ENCODE measurements around the gene WFIKKN2. TPM values are rescaled to one million over a fixed set of nuclear protein-coding genes. Genes with fewer than 3 reads are reported as not detected.

WFIKKN2 gene
- total and polyA plus RNA-seq, 10 of the 15 experiments (the other 5 are each of a cell fraction or from before 2014, with no cell fraction given): 0.06 TPM; not detected in 9

- TF ChIP-seq MLLT1 (IDR thresholded peaks at IDR 0.05) (no peak), MEF2A (IDR thresholded peaks at IDR 0.05; ENCODE audit: insufficient read depth, low read depth, low read length) (no peak)
Observed at GRCh38 chr17:50822550-50822949, 12.8 kb upstream of the WFIKKN2 start (continued).

GRCh38 chr17:50824429-50824828 lies 11.0 kb upstream of the WFIKKN2 start:
- no peaks in the 10 kb centered on the region; the same call in 1 of the 3 replicates for H3K9me3 ChIP-seq (replicated peaks; ENCODE audit: control insufficient read depth, insufficient read depth, low read length)
- ChIA-PET POLR2A (no interaction called here), SMC1A (ENCODE audit: uncharacterized antibody, unreplicated experiment) (interaction anchor here (0.8 to 0.9 kb wide), 2 partner anchors 11 to 18 kb away, joined by 3 read pairs; no protein-coding TSS in a partner anchor), RAD21 (ENCODE audit: unreplicated experiment) (no interaction called here), CTCF (interaction anchor here (1.2 kb wide), 1 partner anchor 8 kb away, joined by 3 read pairs; no protein-coding TSS in a partner anchor)
- H3K27ac ChIP-seq (ENCODE audit: control insufficient read depth, insufficient read depth): no peak overlapping the region
- H4K20me1 ChIP-seq (ENCODE audit: control insufficient read depth, insufficient read depth): no peaks in the 10 kb centered on the region
- H3K4me2 ChIP-seq (ENCODE audit: control insufficient read depth, insufficient read depth): no peak overlapping the region
- no peaks in the 10 kb centered on the region for H3K27me3 ChIP-seq (replicated peaks in 1 of 2; ENCODE audit: control insufficient read depth in 2 of 2, insufficient read depth in 2 of 2, low read length in 1 of 2)
- H3K79me2 ChIP-seq (ENCODE audit: control insufficient read depth, insufficient read depth, low read length): no peaks in the 10 kb centered on the region
- ATAC-seq (no peak), DNase-seq (ENCODE audit: low read depth, low spot score) (no peak), FAIRE-seq (no peak)
- no peaks in the 10 kb centered on the region for H3K36me3 ChIP-seq (ENCODE audit: control insufficient read depth in 2 of 2, insufficient read depth in 2 of 2, low read length in 1 of 2)
- intact Hi-C loops (cut with micrococcal nuclease; ENCODE audit: unreplicated experiment) (no loop called here), in situ Hi-C loops (cut with MboI) (no loop called here)
- H3K9ac ChIP-seq (ENCODE audit: control insufficient read depth, insufficient read depth, low read length): no peak overlapping the region
- H3K4me1 ChIP-seq (ENCODE audit: control insufficient read depth, insufficient read depth, low read length): peaks cover 18% of the 10 kb centered on the region
- TF ChIP-seq HDAC6 (IDR thresholded peaks at IDR 0.05; ENCODE audit: unreplicated experiment): no peak
- no peak overlapping the region for H3K4me3 ChIP-seq
- no peak overlapping the region for H2AFZ ChIP-seq (ENCODE audit: control insufficient read depth, low read depth, low read length)
- 59% methylated on average over 2 of the region's 2 CpGs for WGBS (ENCODE audit: insufficient coverage, insufficient replicate concordance, low lambda C conversion rate, missing lambda C conversion rate)
- BruUV-seq (replicated peaks): no TSS peak

- in situ Hi-C loops (cut with MboI): no loop called here
- peaks cover 25% of the 10 kb centered on the region for H3K4me1 ChIP-seq (ENCODE audit: control insufficient read depth, insufficient read depth, low read length)
- no TSS peak for BruUV-seq (replicated peaks)
- no peak for TF ChIP-seq CBFB (IDR thresholded peaks at IDR 0.05; ENCODE audit: low read depth)
- TF ChIP-seq RAD21 (IDR thresholded peaks at IDR 0.05; ENCODE audit: insufficient read depth, low read depth, low read length): no peak
- TF ChIP-seq ZBTB40 (IDR thresholded peaks at IDR 0.05; ENCODE audit: borderline replicate concordance): no peak
- no peak for TF ChIP-seq RELB (IDR thresholded peaks at IDR 0.05; ENCODE audit: low read depth)
Observed at GRCh38 chr17:50825188-50825587, 10.2 kb upstream of the WFIKKN2 start.

More at GRCh38 chr17:50825188-50825587, 10.2 kb upstream of the WFIKKN2 start:
- no peaks in the 10 kb centered on the region for H3K79me2 ChIP-seq (ENCODE audit: control insufficient read depth, insufficient read depth, low read length)
- H3K4me3 ChIP-seq: no peak overlapping the region
- H4K20me1 ChIP-seq (ENCODE audit: control insufficient read depth, insufficient read depth): no peaks in the 10 kb centered on the region
- ATAC-seq (no peak), FAIRE-seq (no peak), DNase-seq (ENCODE audit: low read depth, low spot score) (no peak)
- SMC1A ChIA-PET (ENCODE audit: uncharacterized antibody, unreplicated experiment): interaction anchor here (0.9 kb wide), 1 partner anchor 12 kb away, joined by 3 read pairs; no protein-coding TSS in a partner anchor
- CTCF ChIA-PET: interaction anchor here (0.7 to 1.2 kb wide), 2 partner anchors 9 to 14 kb away, joined by 3 read pairs; no protein-coding TSS in a partner anchor
- POLR2A ChIA-PET: no interaction called here
- H3K9ac ChIP-seq (ENCODE audit: control insufficient read depth, insufficient read depth, low read length): no peak overlapping the region
- no peak overlapping the region for H3K4me2 ChIP-seq (ENCODE audit: control insufficient read depth, insufficient read depth)
- H3K27me3 ChIP-seq (replicated peaks in 1 of 2; ENCODE audit: control insufficient read depth in 2 of 2, insufficient read depth in 2 of 2, low read length in 1 of 2): no peaks in the 10 kb centered on the region
- no peak overlapping the region for H2AFZ ChIP-seq (ENCODE audit: control insufficient read depth, low read depth, low read length)
- RAD21 ChIA-PET (ENCODE audit: unreplicated experiment): no interaction called here
- intact Hi-C loops (cut with micrococcal nuclease; ENCODE audit: unreplicated experiment): no loop called here
- H3K36me3 ChIP-seq (ENCODE audit: control insufficient read depth in 2 of 2, insufficient read depth in 2 of 2, low read length in 1 of 2): no peaks in the 10 kb centered on the region
- no peaks in the 10 kb centered on the region; the same call in 1 of the 3 replicates for H3K9me3 ChIP-seq (replicated peaks; ENCODE audit: control insufficient read depth, insufficient read depth, low read length)
- H3K27ac ChIP-seq (ENCODE audit: control insufficient read depth, insufficient read depth): no peak overlapping the region

Data from GM12878 (cell line).